ENCODE data around the gene ATP2A2.
"Not testable (repeated sequence)": the region's sequence is repeated elsewhere in the genome, so short reads cannot be mapped to it uniquely, and the experiment has no call there.

The ATP2A2 gene

GRCh38 chr12:110373025-110373424 is 92.0 kb downstream of the ATP2A2 start:
- Histone ChIP-seq H3K9ac (ENCODE audit: low read length in 5 of 5) (no peak overlapping the region), H3K36me3 (ENCODE audit: control insufficient read depth in 5 of 5, insufficient read depth in 5 of 5, low read length in 5 of 5) (peaks cover 14 to 56% (median 49%) of the 10 kb centered on the region in 5 donors), H3K4me1 (ENCODE audit: control insufficient read depth in 5 of 5, insufficient read depth in 5 of 5, low read length in 5 of 5) (peaks cover 4 to 36% (median 30%) of the 10 kb centered on the region in 5 donors), H3K27me3 (ENCODE audit: control insufficient read depth in 5 of 5, insufficient read depth in 4 of 5, low read length in 5 of 5) (no peaks in the 10 kb centered on the region), H3K27ac (ENCODE audit: low read depth, low read length) (no peak overlapping the region), H3K9me3 (ENCODE audit: control insufficient read depth in 5 of 5, low read length in 5 of 5) (no peaks in the 10 kb centered on the region), H3K4me3 (ENCODE audit: low read depth in 1 of 5, low read length in 5 of 5) (no peak overlapping the region)

- peaks cover 4 to 36% (median 30%) of the 10 kb centered on the region in 5 donors for H3K4me1 ChIP-seq (ENCODE audit: control insufficient read depth in 5 of 5, insufficient read depth in 5 of 5, low read length in 5 of 5)
- H3K27me3 ChIP-seq (ENCODE audit: control insufficient read depth in 5 of 5, insufficient read depth in 4 of 5, low read length in 5 of 5): no peaks in the 10 kb centered on the region
- peaks cover 14 to 60% (median 53%) of the 10 kb centered on the region in 5 donors for H3K36me3 ChIP-seq (ENCODE audit: control insufficient read depth in 5 of 5, insufficient read depth in 5 of 5, low read length in 5 of 5)
- no peak overlapping the region for H3K9ac ChIP-seq (ENCODE audit: low read length in 5 of 5)
- no peak overlapping the region for H3K4me3 ChIP-seq (ENCODE audit: low read depth in 1 of 5, low read length in 5 of 5)
- no peak overlapping the region for H3K27ac ChIP-seq (ENCODE audit: low read depth, low read length)
- no peaks in the 10 kb centered on the region for H3K9me3 ChIP-seq (ENCODE audit: control insufficient read depth in 5 of 5, low read length in 5 of 5)
These were observed 92.4 kb downstream of the ATP2A2 start for GRCh38 chr12:110373425-110373824.

- Histone ChIP-seq H3K4me3 (ENCODE audit: low read depth in 1 of 5, low read length in 5 of 5) (no peak overlapping the region), H3K27me3 (ENCODE audit: control insufficient read depth in 5 of 5, insufficient read depth in 4 of 5, low read length in 5 of 5) (no peaks in the 10 kb centered on the region), H3K4me1 (ENCODE audit: control insufficient read depth in 5 of 5, insufficient read depth in 5 of 5, low read length in 5 of 5) (peaks cover 4 to 31% (median 29%) of the 10 kb centered on the region in 5 donors), H3K9ac (ENCODE audit: low read length in 5 of 5) (no peak overlapping the region), H3K9me3 (ENCODE audit: control insufficient read depth in 5 of 5, low read length in 5 of 5) (no peaks in the 10 kb centered on the region), H3K36me3 (ENCODE audit: control insufficient read depth in 5 of 5, insufficient read depth in 5 of 5, low read length in 5 of 5) (peaks cover 14 to 66% (median 58%) of the 10 kb centered on the region in 5 donors), H3K27ac (ENCODE audit: low read depth, low read length) (no peak overlapping the region)
These were observed 93.0 kb downstream of the ATP2A2 start for GRCh38 chr12:110373962-110374611.

- H3K9ac ChIP-seq (ENCODE audit: low read length in 5 of 5); H3K4me3 ChIP-seq (ENCODE audit: low read depth in 1 of 5, low read length in 5 of 5); H3K27ac ChIP-seq (ENCODE audit: low read depth, low read length); H3K27me3 ChIP-seq (ENCODE audit: control insufficient read depth in 5 of 5, insufficient read depth in 4 of 5, low read length in 5 of 5); H3K9me3 ChIP-seq (ENCODE audit: control insufficient read depth in 5 of 5, low read length in 5 of 5); H3K4me1 ChIP-seq (ENCODE audit: control insufficient read depth in 5 of 5, insufficient read depth in 5 of 5, low read length in 5 of 5): not testable (repeated sequence)
- peaks cover 20 to 87% (median 73%) of the 10 kb centered on the region in 5 donors for H3K36me3 ChIP-seq (ENCODE audit: control insufficient read depth in 5 of 5, insufficient read depth in 5 of 5, low read length in 5 of 5)
These were observed 97.2 kb downstream of the ATP2A2 start for GRCh38 chr12:110378131-110378790.

- Histone ChIP-seq H3K4me3 (ENCODE audit: low read depth in 1 of 5, low read length in 5 of 5) (no peak overlapping the region), H3K27ac (ENCODE audit: low read depth, low read length) (no peak overlapping the region), H3K4me1 (ENCODE audit: control insufficient read depth in 5 of 5, insufficient read depth in 5 of 5, low read length in 5 of 5) (peaks cover 0 to 2% (median 0%) of the 10 kb centered on the region in 5 donors), H3K9me3 (ENCODE audit: control insufficient read depth in 5 of 5, low read length in 5 of 5) (no peaks in the 10 kb centered on the region), H3K27me3 (ENCODE audit: control insufficient read depth in 5 of 5, insufficient read depth in 4 of 5, low read length in 5 of 5) (no peaks in the 10 kb centered on the region), H3K9ac (ENCODE audit: low read length in 5 of 5) (no peak overlapping the region), H3K36me3 (ENCODE audit: control insufficient read depth in 5 of 5, insufficient read depth in 5 of 5, low read length in 5 of 5) (peaks cover 20 to 82% (median 64%) of the 10 kb centered on the region in 5 donors)
These were observed 98.2 kb downstream of the ATP2A2 start for GRCh38 chr12:110379197-110379596.

- H3K9ac ChIP-seq (ENCODE audit: low read length in 5 of 5): no peak overlapping the region
- H3K36me3 ChIP-seq (ENCODE audit: control insufficient read depth in 5 of 5, insufficient read depth in 5 of 5, low read length in 5 of 5): peaks cover 20 to 82% (median 60%) of the 10 kb centered on the region in 5 donors
- peaks cover 0 to 2% (median 0%) of the 10 kb centered on the region in 5 donors for H3K4me1 ChIP-seq (ENCODE audit: control insufficient read depth in 5 of 5, insufficient read depth in 5 of 5, low read length in 5 of 5)
- no peaks in the 10 kb centered on the region for H3K9me3 ChIP-seq (ENCODE audit: control insufficient read depth in 5 of 5, low read length in 5 of 5)
- no peak overlapping the region for H3K4me3 ChIP-seq (ENCODE audit: low read depth in 1 of 5, low read length in 5 of 5)
- H3K27ac ChIP-seq (ENCODE audit: low read depth, low read length): no peak overlapping the region
- no peaks in the 10 kb centered on the region for H3K27me3 ChIP-seq (ENCODE audit: control insufficient read depth in 5 of 5, insufficient read depth in 4 of 5, low read length in 5 of 5)
These were observed 98.6 kb downstream of the ATP2A2 start for GRCh38 chr12:110379631-110380030.

GRCh38 chr12:110382683-110383082 is 101.6 kb downstream of the ATP2A2 start:
- no peak overlapping the region for H3K9ac ChIP-seq (ENCODE audit: low read length in 5 of 5)

More at GRCh38 chr12:110382683-110383082, 101.6 kb downstream of the ATP2A2 start:
- H3K27me3 ChIP-seq (ENCODE audit: control insufficient read depth in 5 of 5, insufficient read depth in 4 of 5, low read length in 5 of 5): no peaks in the 10 kb centered on the region
- H3K4me1 ChIP-seq (ENCODE audit: control insufficient read depth in 5 of 5, insufficient read depth in 5 of 5, low read length in 5 of 5): peaks cover 0 to 2% (median 0%) of the 10 kb centered on the region in 5 donors
- no peak overlapping the region for H3K4me3 ChIP-seq (ENCODE audit: low read depth in 1 of 5, low read length in 5 of 5)
- H3K27ac ChIP-seq (ENCODE audit: low read depth, low read length): no peak overlapping the region
- peaks cover 28 to 89% (median 64%) of the 10 kb centered on the region in 5 donors for H3K36me3 ChIP-seq (ENCODE audit: control insufficient read depth in 5 of 5, insufficient read depth in 5 of 5, low read length in 5 of 5)
- no peaks in the 10 kb centered on the region for H3K9me3 ChIP-seq (ENCODE audit: control insufficient read depth in 5 of 5, low read length in 5 of 5)

Measured in subcutaneous abdominal adipose tissue (tissue), 5 donors.